PC-3 (cell line): ENCODE results near the gene ARL13A. TPM values are rescaled to one million over a fixed set of nuclear protein-coding genes. Genes with fewer than 3 reads are reported as not detected.

Experiments
- ATAC-seq: fragments of 200-7000 bp; cut with Tn5 transposase; 2 replicates; pipeline ENCODE4 v1.9.1; 2020; ENCODE audit warnings: mild to moderate bottlenecking, moderate library complexity
- BruUV-seq: library from RNA; stranded (reverse); fragments of 400-500 nt; replicated peaks from 2 replicates; lab custom pipeline; 2021; lab: Mats Ljungman, UMichigan
- CTCF ChIA-PET: fragments of 300-600 bp; sonication (Branson Sonifier 250); formaldehyde crosslinking; loops from one replicate; lab custom pipeline; 2022; ENCODE audit warnings: antibody characterized with exemption; lab: Charles Lee
- POLR2A ChIA-PET: fragments of 300-600 bp; sonication (Branson Sonifier 250); formaldehyde crosslinking; loops from one replicate; lab custom pipeline; 2022; ENCODE audit warnings: antibody characterized with exemption; ENCODE audit not compliant: unreplicated experiment; lab: Charles Lee
- DNase-seq: peaks from one replicate; pipeline ENCODE4 v3.0.0-alpha.2; 2015
- H2AFZ ChIP-seq: fragments of 300-600 bp; sonication (generic); 2 replicates; pipeline ENCODE4 v1.6.0; 2016; ENCODE audit warnings: antibody characterized with exemption, low read length
- H3F3A ChIP-seq: fragments of 300-600 bp; sonication (generic); one replicate; pipeline ENCODE4 v1.6.0; 2017; ENCODE audit warnings: antibody characterized with exemption, low read length, control low read depth, mild to moderate bottlenecking; ENCODE audit not compliant: unreplicated experiment
- H3K27ac ChIP-seq: fragments of 300-600 bp; sonication (generic); 2 replicates; pipeline ENCODE4 v1.5.1; 2016; ENCODE audit warnings: mild to moderate bottlenecking, low read length
- H3K27me3 ChIP-seq: fragments of 300-600 bp; sonication (generic); 2 replicates; pipeline ENCODE4 v1.6.1; 2016; ENCODE audit warnings: low read length, mixed read lengths
- H3K36me3 ChIP-seq: fragments of 300-600 bp; sonication (generic); 2 replicates; pipeline ENCODE4 v1.6.1; 2016; ENCODE audit warnings: low read depth, mixed run types, low read length, mixed read lengths
- H3K4me1 ChIP-seq: fragments of 300-600 bp; sonication (generic); 2 replicates; pipeline ENCODE4 v1.5.1; 2016; ENCODE audit warnings: low read length; ENCODE audit not compliant: insufficient read depth
- H3K4me2 ChIP-seq: fragments of 300-600 bp; sonication (generic); 2 replicates; pipeline ENCODE4 v1.6.0; 2016; ENCODE audit warnings: low read length
- H3K4me3 ChIP-seq: fragments of 300-600 bp; sonication (generic); 2 replicates; pipeline ENCODE4 v1.5.1; 2016; ENCODE audit warnings: mild to moderate bottlenecking, low read length, mixed read lengths
- H3K79me2 ChIP-seq: fragments of 300-600 bp; sonication (generic); 2 replicates; pipeline ENCODE4 v1.6.1; 2017; ENCODE audit warnings: low read length, mixed read lengths
- H3K9ac ChIP-seq: fragments of 300-600 bp; sonication (generic); 2 replicates; pipeline ENCODE4 v1.6.0; 2016; ENCODE audit warnings: mild to moderate bottlenecking, low read length
- H3K9me2 ChIP-seq: fragments of 300-600 bp; sonication (generic); replicated peaks from 2 replicates; pipeline ENCODE4 v1.6.1; 2016; ENCODE audit warnings: mixed run types, low read length, mixed read lengths
- H3K9me3 ChIP-seq: fragments of 300-600 bp; sonication (generic); 2 replicates; pipeline ENCODE4 v1.6.1; 2016; ENCODE audit warnings: low read length, mixed read lengths
- H4K20me1 ChIP-seq: fragments of 300-600 bp; sonication (generic); 2 replicates; pipeline ENCODE4 v1.6.1; 2016; ENCODE audit warnings: low read length, mixed read lengths
- EZH2 ChIP-seq: fragments of 300-600 bp; sonication (generic); IDR thresholded peaks from one replicate; pipeline ENCODE4 v1.6.1; 2017; ENCODE audit warnings: antibody characterized with exemption, mild to moderate bottlenecking, low read length; ENCODE audit not compliant: unreplicated experiment
- EZH2phosphoT487 ChIP-seq: fragments of 300-600 bp; sonication (generic); IDR thresholded peaks from 2 replicates; pipeline ENCODE4 v1.6.1; 2018; ENCODE audit warnings: mild to moderate bottlenecking, antibody characterized with exemption, low read length, borderline replicate concordance
- intact Hi-C: fragments of 100-400 bp; cut with micrococcal nuclease; formaldehyde crosslinking; loops from 2 replicates; pipeline ENCODE4 v1.9.0; 2023
- total RNA-seq: library from RNA; depleted of rRNA; stranded (reverse); fragments of >200 nt; gene quantifications from 2 replicates; pipeline ENCODE4 v1.2.3, GENCODE V29; 2014; rRNA removed
- TF ChIP-seq, protein P1 (sequence below): fragments of 300-600 bp; sonication (generic); conservative IDR thresholded peaks from 2 replicates; pipeline ENCODE4 v1.5.1; 2017; ENCODE audit warnings: antibody characterized with exemption, low read depth, mild to moderate bottlenecking, low read length

The ARL13A gene
- total RNA-seq, 1 experiment from 2014 or later, result not detected

DNA sequence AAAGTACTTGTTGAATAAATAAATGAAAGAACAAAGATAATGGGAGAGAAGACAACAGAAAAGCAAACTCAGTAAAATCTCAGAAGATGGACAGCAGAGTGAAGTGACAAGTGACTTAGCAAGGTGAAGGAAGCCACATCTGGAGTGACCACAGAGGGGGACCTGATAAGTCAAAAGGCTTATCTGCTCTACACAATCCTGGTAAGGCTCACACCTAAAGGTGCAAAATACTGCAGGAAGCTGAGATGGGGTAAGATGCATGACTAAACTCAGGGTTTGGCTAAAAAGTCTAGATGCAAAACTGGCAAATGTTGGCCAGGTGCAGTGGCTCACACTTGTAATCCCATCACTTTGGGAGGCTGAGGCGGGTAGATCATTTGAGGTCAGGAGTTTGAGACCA, 60.2 kb downstream of the ARL13A start:
- Histone ChIP-seq H2AFZ (no peak overlapping the region), H3K4me2 (no peak overlapping the region), H3K9ac (no peak overlapping the region), H3K9me3 (no peaks in the 10 kb centered on the region), H3K27me3 (no peaks in the 10 kb centered on the region), H3K27ac (no peak overlapping the region), H4K20me1 (no peaks in the 10 kb centered on the region), H3K4me1 (peaks cover 3% of the 10 kb centered on the region; the same call in 1 of the 2 replicates), H3K36me3 (peaks cover 6% of the 10 kb centered on the region), H3K9me2 (no peaks in the 10 kb centered on the region), H3K79me2 (no peaks in the 10 kb centered on the region), H3K4me3 (no peak overlapping the region), H3F3A (no peaks in the 10 kb centered on the region)
- ATAC-seq (no peak), DNase-seq (no peak)
- TF ChIP-seq, protein P1, sequence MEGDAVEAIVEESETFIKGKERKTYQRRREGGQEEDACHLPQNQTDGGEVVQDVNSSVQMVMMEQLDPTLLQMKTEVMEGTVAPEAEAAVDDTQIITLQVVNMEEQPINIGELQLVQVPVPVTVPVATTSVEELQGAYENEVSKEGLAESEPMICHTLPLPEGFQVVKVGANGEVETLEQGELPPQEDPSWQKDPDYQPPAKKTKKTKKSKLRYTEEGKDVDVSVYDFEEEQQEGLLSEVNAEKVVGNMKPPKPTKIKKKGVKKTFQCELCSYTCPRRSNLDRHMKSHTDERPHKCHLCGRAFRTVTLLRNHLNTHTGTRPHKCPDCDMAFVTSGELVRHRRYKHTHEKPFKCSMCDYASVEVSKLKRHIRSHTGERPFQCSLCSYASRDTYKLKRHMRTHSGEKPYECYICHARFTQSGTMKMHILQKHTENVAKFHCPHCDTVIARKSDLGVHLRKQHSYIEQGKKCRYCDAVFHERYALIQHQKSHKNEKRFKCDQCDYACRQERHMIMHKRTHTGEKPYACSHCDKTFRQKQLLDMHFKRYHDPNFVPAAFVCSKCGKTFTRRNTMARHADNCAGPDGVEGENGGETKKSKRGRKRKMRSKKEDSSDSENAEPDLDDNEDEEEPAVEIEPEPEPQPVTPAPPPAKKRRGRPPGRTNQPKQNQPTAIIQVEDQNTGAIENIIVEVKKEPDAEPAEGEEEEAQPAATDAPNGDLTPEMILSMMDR, result no peak
- TF ChIP-seq EZH2, result no peak
- TF ChIP-seq EZH2phosphoT487, result no peak
- intact Hi-C loops, result no loop called here
- ChIA-PET POLR2A (no interaction called here), CTCF (no interaction called here)
- BruUV-seq, result no TSS peak

DNA sequence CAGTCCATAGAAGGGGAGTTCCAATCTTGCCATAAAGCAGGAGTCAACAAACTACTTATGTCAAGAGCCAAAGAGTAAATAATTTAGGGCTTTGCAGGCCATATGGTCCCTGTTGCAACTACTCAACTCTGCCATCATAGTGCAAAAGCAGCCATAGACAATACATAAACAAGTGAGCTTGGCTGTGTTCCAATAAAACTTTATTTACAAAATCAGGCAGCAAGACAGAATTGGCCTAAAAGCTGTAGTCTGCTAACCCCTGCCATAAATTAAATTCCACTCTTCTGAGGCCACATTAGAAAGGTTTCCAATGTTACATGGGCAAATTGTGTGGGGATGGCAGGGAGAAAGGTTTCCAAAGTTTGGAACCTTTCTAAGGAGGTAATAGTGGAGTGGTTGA, 67.7 kb downstream of the ARL13A start:
- H3F3A ChIP-seq, result no peaks in the 10 kb centered on the region
- no peaks in the 10 kb centered on the region for H3K9me3 ChIP-seq
- DNase-seq (no peak), ATAC-seq (no peak)
- ChIA-PET POLR2A (no interaction called here), CTCF (no interaction called here)
- no peak overlapping the region for H3K4me2 ChIP-seq
- TF ChIP-seq EZH2, result no peak
- TF ChIP-seq, protein P1, result no peak
- H3K27me3 ChIP-seq, result no peaks in the 10 kb centered on the region
- no peaks in the 10 kb centered on the region for H4K20me1 ChIP-seq
- peaks cover 3% of the 10 kb centered on the region for H3K36me3 ChIP-seq
- no peaks in the 10 kb centered on the region for H3K4me1 ChIP-seq
- intact Hi-C loops, result no loop called here
- BruUV-seq, result no TSS peak
- no peak overlapping the region for H3K9ac ChIP-seq
- no peaks in the 10 kb centered on the region for H3K79me2 ChIP-seq
- H2AFZ ChIP-seq, result no peak overlapping the region
- no peak overlapping the region for H3K4me3 ChIP-seq
- H3K9me2 ChIP-seq, result no peaks in the 10 kb centered on the region
- H3K27ac ChIP-seq, result no peak overlapping the region

DNA sequence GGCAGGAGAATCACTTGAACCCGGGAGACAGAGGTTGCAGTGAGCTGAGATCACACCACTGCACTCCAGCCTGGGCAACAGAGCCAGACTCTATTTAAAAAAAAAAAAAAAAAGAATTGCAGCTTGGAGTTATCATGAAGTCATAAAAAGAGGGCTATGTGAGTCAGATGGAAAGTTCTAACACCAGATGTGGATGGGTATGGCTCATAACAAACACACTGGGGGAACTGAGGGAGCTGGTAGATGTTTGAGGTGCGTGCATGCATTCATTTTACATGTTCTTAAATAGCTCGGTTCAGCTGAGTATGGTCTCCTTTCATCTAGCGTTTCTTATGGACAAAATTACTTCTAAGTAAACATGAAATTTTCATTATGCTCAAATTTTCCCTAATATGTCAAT, 70.7 kb downstream of the ARL13A start:
- Histone ChIP-seq H3K4me1 (no peaks in the 10 kb centered on the region), H3K9me3 (no peaks in the 10 kb centered on the region), H2AFZ (no peak overlapping the region), H3F3A (no peaks in the 10 kb centered on the region), H3K27me3 (no peaks in the 10 kb centered on the region), H3K79me2 (no peaks in the 10 kb centered on the region), H3K27ac (no peak overlapping the region), H4K20me1 (no peaks in the 10 kb centered on the region), H3K9me2 (no peaks in the 10 kb centered on the region), H3K9ac (no peak overlapping the region), H3K4me3 (no peak overlapping the region), H3K36me3 (peaks cover 8% of the 10 kb centered on the region), H3K4me2 (no peak overlapping the region)
- POLR2A ChIA-PET, result no interaction called here
- CTCF ChIA-PET, result no interaction called here
- BruUV-seq, result no TSS peak
- TF ChIP-seq EZH2phosphoT487 (no peak), EZH2 (no peak)
- TF ChIP-seq, protein P1, result no peak
- intact Hi-C loops, result no loop called here
- no peak for DNase-seq
- no peak for ATAC-seq

Other genes starting within 250 kb of the ARL13A start
- gene SYTL4, start 237.6 kb upstream of the ARL13A start, total RNA-seq, result 2.7 and 3.2 TPM in 2 replicates
- gene CSTF2, start 149.3 kb upstream of the ARL13A start, total RNA-seq, result 64.1 and 67.7 TPM in 2 replicates
- not detected in 2 replicates for gene NOX1, start 95.3 kb upstream of the ARL13A start, total RNA-seq
- gene XKRX, start 40.8 kb upstream of the ARL13A start, total RNA-seq, result 0.46 and 0.55 TPM in 2 replicates
- gene TRMT2B, start 82.4 kb downstream of the ARL13A start, total RNA-seq, result 22.7 and 23.4 TPM in 2 replicates
- not detected in 2 replicates for gene TMEM35A, start 109.2 kb downstream of the ARL13A start, total RNA-seq
- 28.9 and 34.7 TPM in 2 replicates for gene CENPI, start 128.5 kb downstream of the ARL13A start, total RNA-seq